SK-N-SH treated with all-trans-retinoic acid at 6 μM for 48 hours (cell line): ENCODE data around the gene PSD2.

Experiments
- CREB5 ChIP-seq: fragments of 250-450 bp; sonication (Bioruptor Pico); IDR thresholded peaks from 2 replicates; pipeline ENCODE4 v1.5.1; 2020; ENCODE audit warnings: low read depth, mild to moderate bottlenecking, moderate library complexity
- ESRRG ChIP-seq: fragments of 250-450 bp; sonication (Bioruptor Pico); IDR thresholded peaks from 2 replicates; pipeline ENCODE4 v1.6.1; 2021; ENCODE audit warnings: mild to moderate bottlenecking
- GLIS3 ChIP-seq: fragments of 250-450 bp; sonication (Bioruptor Pico); IDR thresholded peaks from 2 replicates; pipeline ENCODE4 v1.5.0; 2020; ENCODE audit warnings: mild to moderate bottlenecking, moderate library complexity
- ISL1 ChIP-seq: fragments of 250-450 bp; sonication (Bioruptor Pico); IDR thresholded peaks from 2 replicates; pipeline ENCODE4 v2.1.2; 2022; ENCODE audit warnings: mild to moderate bottlenecking, moderate library complexity
- PATZ1 ChIP-seq: fragments of 250-450 bp; sonication (Bioruptor Pico); IDR thresholded peaks from 2 replicates; pipeline ENCODE4 v1.8.0; 2020; ENCODE audit warnings: mild to moderate bottlenecking, moderate library complexity, borderline replicate concordance
- RARB ChIP-seq: fragments of 250-450 bp; sonication (Bioruptor Pico); IDR thresholded peaks from 2 replicates; pipeline ENCODE4 v1.8.0; 2021; ENCODE audit warnings: mild to moderate bottlenecking, moderate library complexity
- TSHZ2 ChIP-seq: fragments of 250-450 bp; sonication (Bioruptor Pico); IDR thresholded peaks from 2 replicates; pipeline ENCODE4 v1.5.0; 2020; ENCODE audit warnings: mild to moderate bottlenecking, moderate library complexity
- ZFP3 ChIP-seq: fragments of 250-450 bp; sonication (Bioruptor Pico); IDR thresholded peaks from 2 replicates; pipeline ENCODE4 v1.5.0; 2020; ENCODE audit warnings: mild to moderate bottlenecking, moderate library complexity
- ZNF8 ChIP-seq: fragments of 450-650 bp; formaldehyde crosslinking; IDR thresholded peaks from 2 replicates; pipeline ENCODE4 v1.5.0; 2020; ENCODE audit warnings: mild to moderate bottlenecking, moderate library complexity

GRCh38 chr5:139867109-139867508 is 71.5 kb downstream of the PSD2 start:
- TF ChIP-seq CREB5: no peak
- TF ChIP-seq ISL1 (CRISPR knock-in tag): no peak
- no peak for TF ChIP-seq GLIS3 (CRISPR knock-in tag)
- TF ChIP-seq RARB (CRISPR knock-in tag): no peak
- TF ChIP-seq ZNF8 (CRISPR knock-in tag): no peak
- no peak for TF ChIP-seq ESRRG (CRISPR knock-in tag)
- no peak for TF ChIP-seq ZFP3
- TF ChIP-seq TSHZ2: no peak
- TF ChIP-seq PATZ1 (CRISPR knock-in tag): no peak
